Fibroblast of gingiva (primary cell): ENCODE results near the gene PLXNC1.
"Not testable (repeated sequence)": the region's sequence is repeated elsewhere in the genome, so short reads cannot be mapped to it uniquely, and the experiment has no call there.

ENCODE experiments used
- DNase-seq: peaks from one replicate; pipeline ENCODE4 v3.0.0-alpha.2; 2011; ENCODE audit warnings: low read depth

PLXNC1 gene

DNA sequence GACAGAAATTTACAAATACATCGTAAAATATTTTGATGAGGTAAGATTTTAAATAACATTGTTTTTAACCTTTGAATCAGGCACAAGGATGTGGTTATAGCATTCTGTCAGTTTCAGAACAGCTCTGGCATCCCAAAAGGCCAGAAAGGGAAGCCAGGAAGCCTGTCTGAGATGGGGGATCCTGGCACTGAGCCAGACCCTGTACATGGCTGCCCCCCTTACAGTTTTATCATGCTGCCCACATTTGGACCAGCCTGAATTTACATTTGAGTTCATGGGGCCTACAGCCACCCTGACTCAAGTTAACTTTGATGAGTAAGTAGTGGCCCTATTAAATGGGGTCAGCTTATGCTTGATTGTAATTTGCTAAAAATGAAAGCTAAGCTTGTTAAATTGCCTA is 155.6 kb downstream of the PLXNC1 start:
- no peak for DNase-seq

DNA sequence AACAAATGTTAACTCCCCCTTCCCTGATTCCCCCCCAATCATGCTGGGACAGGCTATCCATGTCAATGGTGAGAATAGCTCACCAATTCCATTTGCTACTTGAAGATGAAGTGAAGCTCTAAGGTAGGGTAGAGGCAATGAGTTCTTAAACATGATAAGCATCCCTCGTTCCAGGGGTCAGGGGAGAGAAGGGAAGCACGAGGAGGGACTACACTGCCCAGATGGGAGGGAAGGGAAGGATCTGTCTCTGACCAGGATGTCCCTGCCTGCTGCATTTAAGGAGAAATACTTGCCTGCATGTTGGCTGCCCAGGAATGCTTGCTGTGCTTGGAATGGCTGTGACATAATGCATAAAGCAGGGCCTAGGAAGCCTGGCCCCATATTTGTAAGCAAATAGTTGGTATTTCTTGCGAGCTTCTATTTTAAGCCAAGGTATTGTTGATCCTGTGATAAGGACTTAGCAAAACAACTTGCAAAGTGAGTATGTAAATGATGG is 156.2 kb downstream of the PLXNC1 start:
- peak; percentile 40 for DNase-seq

DNA sequence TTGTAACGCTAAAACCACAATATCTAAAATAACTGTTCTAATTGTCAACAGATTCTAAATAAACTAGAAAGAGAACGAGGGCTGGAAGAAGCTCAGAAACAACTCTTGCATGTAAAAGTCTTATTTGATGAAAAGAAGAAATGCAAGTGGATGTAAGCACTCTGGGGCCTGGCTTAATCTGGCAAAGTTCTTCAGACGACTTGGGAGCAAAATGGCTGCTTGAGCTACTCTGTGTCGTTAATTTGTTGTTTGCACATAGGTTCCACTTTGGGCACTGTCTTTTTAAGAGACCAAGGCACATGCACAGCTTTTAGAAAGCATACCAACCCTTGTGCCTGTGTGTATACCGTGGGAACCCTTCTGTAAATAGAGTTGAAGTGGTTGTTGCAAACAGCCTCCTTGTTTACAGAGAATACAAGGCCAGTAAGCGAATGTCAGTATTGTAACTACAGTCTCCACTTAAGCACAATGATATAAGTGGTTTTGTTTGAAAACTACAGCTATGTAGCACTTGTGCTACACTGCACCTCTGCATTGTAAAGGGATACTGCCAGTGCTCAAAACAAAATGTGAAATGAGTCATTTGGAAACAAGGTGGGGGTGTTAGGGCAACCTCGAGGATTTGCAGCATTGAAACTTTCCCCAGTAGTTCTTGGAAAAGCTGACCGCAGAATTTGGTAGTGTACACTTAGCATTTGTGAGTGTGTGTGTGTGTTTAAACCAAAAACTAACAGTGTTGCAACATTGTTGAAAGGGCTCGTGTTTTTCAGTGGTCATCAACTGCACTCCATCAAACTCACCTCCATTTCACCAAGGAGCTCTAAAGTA is 157.0 kb downstream of the PLXNC1 start:
- DNase-seq: peak; percentile 92

DNA sequence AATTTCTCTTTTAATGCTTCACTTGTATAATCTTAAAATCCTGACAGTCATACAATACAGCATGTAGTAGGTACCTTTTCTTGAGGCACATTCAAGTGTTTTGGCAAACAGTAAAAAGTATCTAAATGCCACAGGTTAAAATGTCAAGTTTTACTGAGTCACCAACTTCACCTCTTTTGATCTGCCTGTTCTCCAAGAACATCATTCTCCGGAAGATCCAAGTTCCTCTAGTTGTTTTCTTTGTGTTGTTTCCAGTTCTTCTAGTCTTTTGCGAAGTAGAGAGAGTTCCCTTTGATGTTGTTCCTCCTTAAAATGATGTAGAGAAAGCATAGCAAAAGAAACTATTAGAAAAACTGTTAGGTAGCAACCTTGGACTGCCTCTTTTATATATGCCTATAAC is 160.2 kb downstream of the PLXNC1 start:
- DNase-seq: no peak

DNA sequence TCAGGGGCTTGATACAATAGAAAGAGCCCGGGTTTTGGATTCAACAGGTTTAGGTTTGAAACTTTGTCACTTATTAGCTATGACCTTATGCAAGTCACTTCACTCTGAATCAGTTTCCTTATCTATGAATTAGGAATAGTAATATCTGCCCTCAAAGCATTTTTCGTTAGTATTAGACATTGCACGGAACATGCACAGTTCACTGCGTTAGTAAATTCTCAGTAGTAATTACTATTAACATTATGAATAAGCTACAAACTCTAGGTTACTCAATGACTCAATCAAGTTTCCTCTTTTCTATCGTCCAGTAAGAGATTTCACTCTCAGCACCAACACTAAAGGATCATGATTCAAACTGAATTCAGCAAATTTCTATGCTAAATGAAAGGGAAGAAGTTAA is 161.0 kb downstream of the PLXNC1 start:
- no peak for DNase-seq

DNA sequence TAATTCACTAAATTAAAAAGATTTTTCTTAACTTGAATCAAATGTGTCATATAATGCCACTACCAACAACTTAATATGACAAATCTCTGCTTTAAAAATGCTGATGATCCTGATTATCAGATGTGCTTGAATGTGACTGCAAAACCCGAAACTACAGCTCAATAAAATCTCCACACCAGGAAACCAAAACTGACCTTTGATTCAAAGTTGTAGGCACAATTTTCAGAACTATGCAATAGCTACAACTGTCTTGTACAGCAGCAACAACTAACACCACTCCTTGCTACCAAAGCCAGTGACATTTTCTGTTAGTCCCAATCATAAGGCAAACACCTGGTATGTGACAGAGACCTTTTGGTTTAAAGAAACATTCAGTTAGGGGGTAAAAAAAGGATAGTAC is 164.0 kb downstream of the PLXNC1 start:
- DNase-seq: no peak

DNA sequence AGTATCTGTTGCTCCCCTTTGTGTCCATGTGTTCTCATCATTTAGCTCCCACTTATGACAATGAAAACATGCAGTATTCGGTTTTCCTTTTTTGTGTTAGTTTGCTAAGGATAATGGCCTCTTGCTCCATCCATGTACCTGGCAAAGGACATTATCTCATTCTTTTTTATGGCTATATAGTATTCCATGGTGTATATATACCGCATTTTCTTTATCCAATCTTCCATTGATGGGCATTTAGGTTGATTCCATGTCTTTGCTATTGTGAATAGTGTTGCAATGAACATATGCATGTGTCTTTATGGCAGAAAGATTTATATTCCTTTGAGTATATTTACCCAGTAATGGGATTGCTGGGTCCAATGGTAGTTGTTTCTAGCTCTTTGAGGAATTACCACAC is 168.2 kb downstream of the PLXNC1 start:
- not testable (repeated sequence) for DNase-seq

DNA sequence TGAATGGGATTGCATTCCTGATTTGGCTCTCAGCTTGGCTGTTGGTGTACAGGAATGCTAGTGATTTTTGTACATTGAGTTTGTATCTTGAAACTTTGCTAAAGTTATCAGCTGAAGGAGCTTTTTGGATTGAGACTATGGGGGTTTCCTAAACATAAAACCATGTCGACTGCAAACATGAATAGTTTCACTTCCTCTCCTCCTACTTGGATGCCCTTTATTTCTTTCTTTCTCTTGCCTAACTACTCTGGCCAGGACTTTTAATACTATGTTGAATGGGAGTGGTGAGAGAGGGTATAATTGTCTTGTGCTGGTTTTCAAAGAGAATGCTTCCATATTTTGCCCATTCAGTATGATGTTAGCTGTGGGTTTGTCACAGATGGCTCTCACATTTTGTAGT is 169.8 kb downstream of the PLXNC1 start:
- no peak for DNase-seq

DNA sequence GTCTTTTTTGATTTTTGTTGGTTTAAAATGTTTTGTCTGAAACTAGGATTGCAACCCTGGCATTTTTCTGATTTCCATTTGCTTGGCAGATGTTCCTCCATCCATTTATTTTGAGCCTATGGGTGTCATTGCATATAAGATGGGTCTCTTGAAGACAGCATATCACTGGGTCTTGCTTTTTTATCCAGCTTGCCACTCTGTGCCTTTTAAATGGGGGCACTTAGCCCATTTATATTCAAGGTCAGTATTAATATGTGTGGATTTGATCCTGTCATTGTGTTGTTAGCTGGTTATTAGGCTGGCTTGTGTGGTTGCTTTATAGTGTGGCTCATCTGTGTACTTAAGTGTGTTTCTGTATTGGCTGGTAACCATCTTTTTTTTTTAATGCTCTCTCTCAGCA is 171.7 kb downstream of the PLXNC1 start:
- DNase-seq: no peak

DNA sequence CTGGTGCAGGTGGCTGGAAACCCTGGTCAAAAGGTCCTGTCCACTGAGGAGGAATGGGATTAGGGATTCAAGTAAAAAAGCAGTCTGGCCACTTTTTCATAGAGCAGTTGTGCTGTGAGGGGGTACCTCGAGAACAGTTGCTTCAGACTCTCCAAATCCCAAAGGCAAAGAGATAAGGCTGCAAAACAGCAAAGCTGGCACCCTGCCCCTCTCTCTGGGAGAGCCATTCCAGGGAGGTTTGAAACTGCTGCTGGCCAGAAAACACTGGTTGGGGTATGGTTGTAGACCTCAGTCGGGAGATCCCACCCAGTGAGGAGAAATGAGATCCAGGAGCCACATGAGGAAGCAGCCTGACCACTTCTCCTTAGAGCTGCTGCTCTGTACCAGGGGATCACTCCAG is 174.0 kb downstream of the PLXNC1 start:
- no peak for DNase-seq

DNA sequence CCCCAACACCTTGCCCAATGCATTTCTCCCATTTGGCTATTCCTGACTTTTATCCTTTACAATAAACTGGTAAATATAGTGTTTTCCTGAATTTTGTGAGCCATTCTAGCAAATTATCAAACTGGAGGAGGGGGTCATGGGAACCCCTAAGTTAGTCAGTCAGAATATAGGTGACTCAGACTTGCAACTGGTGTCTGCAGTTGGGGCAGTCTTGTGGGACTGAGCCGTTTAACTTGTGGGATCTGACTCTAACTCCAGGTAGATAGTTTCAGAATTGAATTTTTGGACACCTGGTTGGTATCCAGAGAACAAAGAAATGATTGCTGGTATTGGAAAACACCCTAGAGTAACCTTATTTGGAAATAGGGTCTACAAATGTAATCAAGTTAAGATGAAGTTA is 177.9 kb downstream of the PLXNC1 start:
- no peak for DNase-seq

DNA sequence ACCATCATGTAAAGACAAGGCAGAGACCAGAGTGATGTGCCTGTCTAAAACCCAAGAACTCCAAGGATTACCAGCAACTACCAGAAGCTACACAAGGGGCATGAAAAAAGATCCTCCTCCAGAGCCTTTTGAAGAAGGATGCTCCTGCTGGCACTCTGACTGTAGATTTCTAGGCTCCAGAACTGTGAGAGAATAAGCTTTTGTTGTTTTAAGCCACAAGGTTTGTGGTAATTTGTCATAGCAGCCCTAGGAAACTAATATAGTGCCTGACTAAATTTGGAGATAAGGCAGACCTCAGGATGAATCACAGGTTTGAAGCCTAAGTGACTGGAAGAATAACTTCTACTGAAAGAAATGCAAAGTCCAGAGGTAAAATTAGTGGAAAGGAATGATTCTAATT is 178.3 kb downstream of the PLXNC1 start:
- no peak for DNase-seq

DNA sequence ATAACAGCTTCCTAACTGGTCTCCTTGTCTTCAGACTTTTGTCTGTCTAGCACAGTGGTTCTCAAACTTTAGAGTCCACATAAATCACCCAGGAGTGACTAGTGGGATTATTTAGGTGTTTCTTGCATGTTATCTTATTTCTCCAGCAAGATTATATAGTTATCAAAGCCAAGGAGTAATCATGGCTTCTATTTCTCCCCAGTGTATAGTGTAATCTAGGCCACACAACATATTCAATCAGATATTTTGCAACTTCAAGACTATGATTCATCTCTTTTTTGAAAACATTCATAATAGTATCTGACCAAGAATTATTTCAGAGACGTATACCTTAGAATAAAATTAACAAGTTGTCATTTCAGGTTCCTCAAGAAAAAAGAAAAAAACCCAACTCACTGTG is 179.4 kb downstream of the PLXNC1 start:
- peak; percentile 3 for DNase-seq

DNA sequence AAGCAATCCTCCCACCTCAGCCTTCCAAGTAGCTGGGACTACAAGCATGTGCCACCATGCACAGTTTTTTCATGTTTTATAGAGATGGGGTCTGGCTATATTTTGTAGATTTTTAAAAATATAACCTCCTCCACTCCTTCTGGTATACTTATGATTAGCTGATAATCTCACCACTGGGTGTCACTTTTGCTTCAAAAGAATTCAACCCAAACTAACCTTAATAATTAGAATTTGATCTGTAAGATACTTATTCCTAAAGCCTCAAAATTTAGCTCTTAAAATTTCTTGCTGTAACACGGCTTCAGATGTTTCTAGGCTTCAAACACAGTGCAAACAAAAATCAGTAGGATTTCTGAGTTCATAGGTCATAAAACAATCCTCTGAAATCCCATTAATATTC is 181.0 kb downstream of the PLXNC1 start:
- DNase-seq: no peak

DNA sequence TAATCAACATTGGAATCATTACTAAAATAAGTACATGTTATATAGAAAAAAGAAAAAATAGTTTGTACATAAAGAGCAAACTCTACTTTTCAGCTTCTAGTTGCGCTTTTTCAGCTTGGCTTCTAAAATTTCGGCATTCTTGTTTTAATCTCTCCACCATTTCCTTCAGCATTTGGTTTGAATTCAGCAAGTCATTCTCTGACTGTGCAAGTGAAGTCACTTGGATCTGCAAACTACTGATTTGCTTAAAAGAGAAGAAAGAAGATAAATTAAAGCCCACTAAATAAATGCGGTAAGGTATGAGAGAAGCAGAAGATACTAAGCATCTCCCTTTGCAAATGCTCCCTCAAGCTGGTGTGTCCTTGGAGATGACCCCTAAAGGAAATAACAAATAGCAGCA is 185.0 kb downstream of the PLXNC1 start:
- no peak for DNase-seq

DNA sequence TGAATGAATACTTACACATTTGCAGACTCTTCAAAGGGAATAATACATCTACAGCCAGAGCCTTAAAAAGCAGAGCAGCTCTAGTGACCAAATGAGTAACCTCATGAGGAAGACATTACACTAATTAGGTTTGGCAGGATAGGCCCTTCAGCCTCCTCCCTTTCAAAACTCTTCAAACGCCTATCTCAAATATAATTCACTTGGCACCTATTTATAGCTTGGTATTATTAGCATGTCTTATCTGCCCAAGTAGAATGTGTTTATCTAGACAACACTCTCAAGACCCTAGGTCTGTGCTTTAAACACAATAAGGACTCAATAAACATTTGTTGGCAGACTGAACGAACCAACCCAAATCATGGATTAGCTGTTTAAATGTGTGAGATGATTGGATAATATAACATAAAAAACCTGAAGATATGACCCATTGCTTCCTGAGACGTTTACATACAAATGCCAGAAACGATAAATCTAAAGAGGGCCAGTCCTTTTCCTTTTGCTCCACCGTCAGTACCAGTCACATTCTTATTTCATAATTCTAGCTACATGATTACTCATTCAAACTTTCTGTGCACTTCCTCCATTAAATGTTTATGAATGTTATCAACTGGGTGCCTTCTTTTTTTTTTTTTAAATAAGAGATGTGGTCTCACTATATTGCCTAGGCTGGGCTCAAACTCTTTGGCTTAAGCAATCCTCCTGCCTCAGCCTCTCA is 188.0 kb downstream of the PLXNC1 start:
- DNase-seq: no peak

DNA sequence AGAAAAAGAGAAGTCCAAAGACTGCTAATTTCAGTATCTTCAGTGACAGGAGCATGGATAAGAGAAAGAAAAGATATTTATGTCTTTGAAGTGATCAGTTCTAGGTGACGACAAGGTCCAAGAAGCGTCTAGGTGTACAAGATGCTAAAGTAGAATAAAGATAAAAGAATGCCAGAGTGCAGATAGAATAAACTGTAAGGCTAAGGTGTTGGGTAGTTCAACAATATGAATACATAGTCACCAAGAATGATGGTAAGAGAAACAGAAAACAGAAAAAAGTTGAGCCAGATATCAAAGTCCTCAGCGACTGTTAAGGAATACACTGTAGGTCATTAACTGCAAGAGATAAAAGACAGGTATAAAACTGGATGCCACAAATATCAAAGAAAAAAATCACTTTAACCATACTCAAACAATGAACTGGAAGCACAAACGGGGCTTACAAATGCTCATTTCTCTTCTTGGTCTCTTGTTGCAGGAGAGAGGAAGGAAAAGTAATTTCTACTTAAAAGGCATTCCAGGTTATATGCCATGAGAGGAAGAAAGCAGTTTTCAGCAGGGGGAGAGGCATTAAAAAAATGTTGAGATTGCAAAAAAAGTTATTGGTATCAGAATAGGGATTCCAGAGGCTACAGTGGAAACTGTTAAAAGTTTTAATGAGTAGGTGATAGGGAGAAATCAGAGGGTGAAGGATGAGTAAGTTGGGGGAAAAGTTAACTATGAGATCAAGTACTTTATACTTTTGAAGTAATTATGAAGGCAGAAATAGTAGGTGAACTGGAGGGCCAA is 189.8 kb downstream of the PLXNC1 start:
- DNase-seq: no peak

DNA sequence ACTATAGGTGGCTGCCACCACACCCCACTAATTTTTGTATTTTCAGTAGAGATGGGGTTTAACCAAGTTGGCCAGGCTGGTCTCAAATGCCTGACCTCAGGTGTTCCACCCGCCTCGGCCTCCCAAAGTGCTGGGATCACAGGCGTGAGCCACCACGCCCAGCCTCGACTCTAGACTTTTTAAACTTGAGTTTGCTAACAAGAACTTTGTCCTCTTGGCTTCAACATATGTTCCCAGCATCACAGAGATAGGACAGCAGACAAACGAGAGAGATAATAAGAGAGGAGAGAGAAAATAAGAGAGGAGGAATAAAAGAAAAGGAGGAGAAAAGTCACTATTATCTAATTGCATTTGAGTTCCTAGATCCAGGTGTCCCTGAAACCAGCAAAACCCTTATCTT is 192.2 kb downstream of the PLXNC1 start:
- DNase-seq: no peak

DNA sequence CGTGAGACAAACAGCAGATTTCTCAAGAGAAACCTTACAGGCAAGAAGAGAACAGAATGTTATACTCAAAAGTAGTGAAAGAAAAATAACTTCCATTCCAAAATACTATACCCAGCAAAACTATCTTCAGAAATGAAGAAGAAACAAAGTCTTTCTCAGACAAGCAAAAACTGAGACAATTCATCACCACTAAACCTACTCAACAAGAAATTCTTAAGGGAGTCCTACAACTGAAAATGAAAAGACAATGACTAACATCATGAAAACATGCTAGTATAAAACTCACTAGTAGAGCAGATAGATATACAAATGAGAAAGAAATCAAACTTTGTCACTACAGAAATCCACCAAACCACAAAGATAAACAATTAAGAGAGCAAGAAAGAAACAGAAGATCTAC is 204.8 kb downstream of the PLXNC1 start:
- no peak for DNase-seq
